ENCODE results near the gene TIGAR. TPM values are rescaled to one million over a fixed set of nuclear protein-coding genes. Genes with fewer than 3 reads are reported as not detected.

TIGAR gene
- total and polyA plus RNA-seq, 2 donors (not counting 3 experiments of a cell fraction or from before 2014, with no cell fraction given): 5.6 to 31.2 TPM

GRCh38 chr12:4300883-4301282 lies 20.1 kb upstream of the TIGAR start:
- H3K9ac ChIP-seq (replicated peaks; ENCODE audit: extremely low read depth, insufficient read depth, low read length): no peak overlapping the region
- ChIA-PET POLR2A (no interaction called here), CTCF (interaction anchor here (2.0 kb wide), 1 partner anchor 24 kb away, joined by 8 read pairs; no protein-coding TSS in a partner anchor)
- H3K9me3 ChIP-seq (replicated peaks; ENCODE audit: control insufficient read depth, insufficient read depth, low read length): no peaks in the 10 kb centered on the region
- dilution Hi-C loops (cut with MboI; ENCODE audit: extremely low pct_ligation_motif_present, low sequenced_read_pairs): no loop called here
- no TSS peak for BruUV-seq (replicated peaks)
- DNase-seq (ENCODE audit: low read depth, low spot score): no peak
- H3K4me3 ChIP-seq (replicated peaks in 1 of 3; ENCODE audit: insufficient read depth in 1 of 3, low read depth in 1 of 3, low read length in 3 of 3): no peak overlapping the region
- peaks cover 0 to 4% of the 10 kb centered on the region in 2 experiments for H3K27me3 ChIP-seq (ENCODE audit: control insufficient read depth in 2 of 2, insufficient read depth in 2 of 2, low read length in 2 of 2)
- H3K79me2 ChIP-seq (ENCODE audit: control insufficient read depth, insufficient read depth, low read length): no peaks in the 10 kb centered on the region
- H3K36me3 ChIP-seq (ENCODE audit: control insufficient read depth in 2 of 2, extremely low read depth in 1 of 2, insufficient read depth in 2 of 2, low read length in 2 of 2): no peaks in the 10 kb centered on the region
- no peak for FAIRE-seq
- TF ChIP-seq MYC (IDR thresholded peaks at IDR 0.05; ENCODE audit: low read depth, low read length): no peak
- TF ChIP-seq CTCF (IDR thresholded peaks at IDR 0.05; ENCODE audit: extremely low read depth in 1 of 2, insufficient read depth in 1 of 2, low read depth in 1 of 2, low read length in 2 of 2): no peak
- TF ChIP-seq FOS (IDR thresholded peaks at IDR 0.05; ENCODE audit: borderline replicate concordance, insufficient read depth, low read length): no peak
- no peak for TF ChIP-seq GATA2 (IDR thresholded peaks at IDR 0.05; ENCODE audit: insufficient read depth, insufficient read length, low read depth, low read length)
- no peak for TF ChIP-seq POLR2A (IDR thresholded peaks at IDR 0.05; ENCODE audit: low read depth, low read length)
- no peak for TF ChIP-seq JUN (IDR thresholded peaks at IDR 0.05; ENCODE audit: borderline replicate concordance, insufficient read depth, insufficient read length, low read depth)
- H2AFZ ChIP-seq (ENCODE audit: low read depth, low read length): no peak overlapping the region
- intact Hi-C loops (cut with micrococcal nuclease): no loop called here
- H3K4me2 ChIP-seq (ENCODE audit: insufficient read depth, low read length): no peak overlapping the region
- no peak overlapping the region for H3K27ac ChIP-seq (ENCODE audit: insufficient read depth, low read depth, low read length)
- no peaks in the 10 kb centered on the region for H3K4me1 ChIP-seq (ENCODE audit: control insufficient read depth, extremely low read depth, insufficient read depth, low read length)
- H4K20me1 ChIP-seq (replicated peaks; ENCODE audit: control insufficient read depth, extremely low read depth, insufficient read depth, low read length): no peaks in the 10 kb centered on the region
- H3K9me1 ChIP-seq (replicated peaks; ENCODE audit: control insufficient read depth, extremely low read depth, insufficient read depth, low read length): no peaks in the 10 kb centered on the region
